GM19455 (cell line): ENCODE results near the gene METRNL.
"Not testable (repeated sequence)": the region's sequence is repeated elsewhere in the genome, so short reads cannot be mapped to it uniquely, and the experiment has no call there.

ENCODE experiments used
- ATAC-seq: cut with Tn5 transposase; IDR thresholded peaks from one replicate; pipeline ENCODE4 v1.9.1; 2021; ENCODE audit not compliant: unreplicated experiment

Gene METRNL

DNA sequence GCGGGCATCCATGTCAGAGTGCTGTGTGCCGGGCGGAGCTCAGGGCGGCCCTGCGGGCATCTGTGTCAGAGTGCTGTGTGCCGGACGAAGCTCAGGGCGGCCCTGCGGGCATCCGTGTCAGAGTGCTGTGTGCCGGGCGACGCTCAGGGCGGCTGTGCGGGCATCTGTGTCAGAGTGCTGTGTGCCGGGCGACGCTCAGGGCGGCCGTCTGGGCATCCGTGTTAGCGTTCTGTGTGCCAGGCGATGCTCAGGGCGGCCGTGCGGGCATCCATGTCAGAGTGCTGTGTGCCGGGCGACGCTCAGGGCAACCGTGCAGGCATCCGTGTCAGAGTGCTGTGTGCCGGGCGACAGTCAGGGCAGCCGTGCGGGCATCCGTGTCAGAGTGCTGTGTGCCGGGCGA is 55.0 kb downstream of the METRNL start:
- ATAC-seq, result not testable (repeated sequence)

DNA sequence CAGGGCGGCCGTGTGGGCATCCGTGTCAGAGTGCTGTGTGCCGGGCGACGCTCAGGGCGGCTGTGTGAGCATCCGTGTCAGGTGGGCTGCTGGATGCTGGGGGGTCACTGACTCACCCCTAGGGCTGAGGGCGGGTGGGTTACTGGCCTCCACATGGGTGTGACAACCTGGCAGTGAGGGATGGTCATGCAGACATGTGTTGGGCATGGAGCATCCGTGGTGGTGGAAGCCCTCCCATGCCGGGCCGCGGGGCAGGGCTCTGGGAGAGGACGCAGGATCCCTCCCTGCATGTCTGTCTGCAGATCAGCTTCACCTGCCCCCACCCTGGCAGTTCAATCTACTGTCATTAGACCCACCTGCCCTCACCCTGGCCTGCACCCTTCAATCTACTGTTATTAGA is 56.3 kb downstream of the METRNL start:
- no peak for ATAC-seq

DNA sequence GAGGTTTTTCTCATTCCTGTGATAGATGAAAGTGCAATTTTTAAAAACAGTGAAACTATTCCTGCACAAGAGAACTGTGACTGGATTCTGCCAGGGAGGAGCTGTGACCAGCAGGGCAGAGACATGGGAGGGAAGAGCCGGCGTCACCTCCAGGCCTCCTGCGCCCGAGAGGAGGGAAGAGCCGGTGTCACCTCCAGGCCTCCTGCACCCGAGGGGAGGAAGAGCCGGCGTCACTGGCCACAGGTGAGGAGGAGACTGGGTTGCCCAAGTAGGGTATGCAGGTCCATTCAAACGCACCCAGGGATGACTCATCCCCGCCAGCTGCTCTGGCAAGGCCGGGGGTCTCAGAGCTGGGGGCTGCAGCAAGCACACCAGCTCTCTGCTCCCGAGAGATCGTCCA is 56.7 kb downstream of the METRNL start:
- no peak for ATAC-seq

DNA sequence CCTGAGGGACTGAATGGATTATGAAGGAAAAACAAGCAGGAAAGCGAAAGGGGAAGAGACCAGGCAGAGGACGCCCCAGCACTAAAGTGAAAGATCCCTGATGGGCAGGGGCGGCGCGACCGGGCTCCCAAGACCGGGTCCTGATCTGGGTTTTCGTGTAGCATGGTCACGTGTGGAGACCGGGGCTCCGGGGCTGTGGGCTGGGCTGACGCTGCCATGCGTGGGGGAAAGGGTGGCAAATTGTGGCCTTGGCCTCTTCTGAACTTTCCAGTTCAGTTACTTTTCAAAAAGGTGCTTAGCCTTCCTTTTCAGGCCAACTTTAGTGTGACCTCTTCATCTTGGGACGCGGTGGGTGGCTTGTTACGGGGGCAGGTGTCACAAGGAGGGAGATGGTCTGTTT is 57.5 kb downstream of the METRNL start:
- ATAC-seq, result no peak

DNA sequence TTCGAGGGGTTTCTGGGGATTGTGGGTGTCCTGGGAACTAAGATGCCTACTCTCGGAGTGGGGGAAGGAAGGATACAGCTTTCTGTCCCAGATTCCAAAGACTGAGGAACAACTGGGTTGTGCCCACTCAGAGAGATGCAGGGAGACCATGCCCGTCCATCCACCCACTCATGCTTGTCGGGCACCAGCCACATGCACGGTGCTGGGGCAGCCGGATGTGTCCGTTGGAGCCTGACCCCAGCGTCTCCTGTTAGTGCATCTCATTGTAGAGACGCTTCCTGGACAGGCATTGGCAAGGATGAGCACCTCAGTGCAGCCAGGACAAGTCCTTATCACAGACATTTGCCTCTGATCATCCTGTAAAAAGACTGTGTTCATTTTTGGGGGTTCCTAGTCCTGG is 58.1 kb downstream of the METRNL start:
- ATAC-seq, result no peak

DNA sequence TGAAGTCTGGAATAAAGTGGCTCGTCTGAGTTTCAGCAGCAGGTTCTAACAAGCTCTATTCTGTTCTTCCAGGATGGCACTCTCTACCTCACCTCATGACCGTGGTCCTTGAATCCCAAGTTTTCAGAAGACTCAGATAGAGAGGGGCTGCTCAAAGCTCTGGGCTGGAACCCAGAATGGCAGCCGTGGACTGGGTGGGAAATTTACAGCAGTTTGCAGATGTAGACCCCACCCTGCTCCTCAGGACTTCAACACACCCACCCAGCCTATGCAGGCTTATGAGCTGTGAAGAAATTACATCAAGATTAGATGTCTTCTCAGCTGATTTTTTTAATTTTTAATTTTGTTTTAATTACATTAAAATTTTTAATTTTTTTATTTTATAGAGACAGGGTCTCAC is 59.4 kb downstream of the METRNL start:
- ATAC-seq, result no peak

DNA sequence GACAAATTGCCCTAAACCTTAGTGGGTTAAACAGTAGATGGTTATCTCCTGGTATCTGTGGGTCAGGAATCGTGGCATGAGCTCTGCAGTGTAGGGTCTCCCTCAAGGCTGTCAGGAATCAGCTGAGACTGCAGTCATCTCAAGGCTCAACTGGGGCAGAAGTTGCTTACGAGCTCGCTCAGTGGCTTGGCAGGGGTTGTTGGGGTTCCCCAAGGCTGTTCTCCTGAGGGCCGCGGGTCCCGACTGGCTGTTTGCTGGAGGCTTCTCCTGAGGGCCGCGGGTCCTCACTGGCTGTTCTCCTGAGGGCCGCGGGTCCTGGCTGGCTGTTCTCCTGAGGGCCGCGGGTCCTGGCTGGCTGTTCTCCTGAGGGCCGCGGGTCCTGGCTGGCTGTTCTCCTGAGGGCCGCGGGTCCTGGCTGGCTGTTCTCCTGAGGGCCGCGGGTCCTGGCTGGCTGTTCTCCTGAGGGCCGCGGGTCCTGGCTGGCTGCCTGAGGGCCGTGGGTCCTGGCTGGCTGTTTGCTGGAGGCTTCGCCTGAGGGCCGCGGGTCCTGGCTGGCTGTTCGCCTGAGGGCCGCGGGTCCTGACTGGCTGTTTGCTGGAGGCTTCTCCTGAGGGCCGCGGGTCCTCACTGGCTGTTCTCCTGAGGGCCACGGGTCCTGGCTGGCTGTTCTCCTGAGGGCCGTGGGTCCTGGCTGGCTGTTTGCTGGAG is 60.3 kb downstream of the METRNL start:
- ATAC-seq, result not testable (repeated sequence)

DNA sequence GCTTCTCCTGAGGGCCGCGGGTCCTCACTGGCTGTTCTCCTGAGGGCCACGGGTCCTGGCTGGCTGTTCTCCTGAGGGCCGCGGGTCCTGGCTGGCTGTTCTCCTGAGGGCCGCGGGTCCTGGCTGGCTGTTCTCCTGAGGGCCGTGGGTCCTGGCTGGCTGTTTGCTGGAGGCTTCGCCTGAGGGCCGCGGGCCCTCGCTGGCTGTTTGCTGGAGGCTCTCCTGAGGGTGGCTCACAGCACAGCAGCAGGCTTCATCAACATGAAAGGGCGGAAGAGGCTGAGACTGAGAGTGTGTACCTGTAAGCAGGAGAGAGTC is 60.8 kb downstream of the METRNL start:
- ATAC-seq, result not testable (repeated sequence)

DNA sequence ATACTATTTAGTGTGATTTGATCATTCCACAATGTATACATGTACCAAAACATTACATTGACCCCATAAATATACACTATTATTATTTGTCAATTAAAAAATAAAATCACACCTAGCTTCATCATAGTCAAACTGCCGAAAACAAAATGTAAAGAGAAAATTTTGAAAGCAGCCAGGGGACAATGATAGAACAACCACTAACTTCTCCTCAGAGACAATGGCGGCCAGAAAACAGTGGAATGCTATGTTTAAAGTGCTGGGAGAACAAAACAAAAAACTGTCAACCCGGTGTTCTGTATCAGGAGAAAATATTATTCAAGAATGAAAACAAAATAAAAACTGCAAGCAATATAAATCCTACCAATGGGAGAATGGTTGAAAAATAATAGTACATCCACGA is 63.2 kb downstream of the METRNL start:
- no peak for ATAC-seq

DNA sequence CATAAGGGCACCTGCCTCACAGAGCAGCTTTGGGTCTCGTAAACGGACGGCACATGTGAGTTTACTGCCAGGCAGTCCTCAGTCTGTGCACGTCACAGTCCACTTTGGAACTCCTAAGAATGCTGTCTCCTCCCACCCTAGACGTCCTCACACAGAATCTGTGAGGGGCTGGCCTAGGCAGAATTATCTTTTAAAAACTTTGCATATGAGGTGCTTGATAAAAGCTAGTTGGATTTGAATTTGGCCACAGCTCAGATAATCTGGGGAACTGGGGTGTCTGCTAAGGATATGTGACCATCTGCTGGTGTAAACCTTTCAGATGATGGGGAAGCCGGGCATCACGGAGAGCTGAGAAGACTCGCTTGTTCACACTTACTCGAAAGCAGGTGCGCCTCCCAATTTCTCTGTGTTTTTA is 64.4 kb downstream of the METRNL start:
- no peak for ATAC-seq
